PC-9 (cell line): ENCODE measurements around the gene CHMP2A. TPM values are rescaled to one million over a fixed set of nuclear protein-coding genes. Genes with fewer than 3 reads are reported as not detected.
A peak's percentile ranks its signal among the peaks of the same experiment; 100 is the strongest.

ENCODE experiments used
- BruUV-seq: library from RNA; stranded (reverse); fragments of 400-500 nt; replicated peaks from 2 replicates; lab custom pipeline; 2021; lab: Mats Ljungman, UMichigan
- CTCF ChIA-PET: fragments of 300-600 bp; sonication (Branson Sonifier 250); formaldehyde crosslinking; loops from one replicate; lab custom pipeline; 2022; ENCODE audit warnings: antibody characterized with exemption; lab: Charles Lee
- POLR2A ChIA-PET: fragments of 300-600 bp; sonication (Branson Sonifier 250); formaldehyde crosslinking; loops from one replicate; lab custom pipeline; 2022; ENCODE audit warnings: antibody characterized with exemption; ENCODE audit not compliant: unreplicated experiment; lab: Charles Lee
- DNase-seq, 2 experiments: peaks; one replicate each; pipeline versions ENCODE4 v3.0.0 to v3.0.0-alpha.2; 2015 to 2022; ENCODE audit warnings: mixed read lengths in 1 of 2
- H2AFZ ChIP-seq: fragments of 200-600 bp; sonication (generic); 2 replicates; pipeline ENCODE4 v1.8.1; 2017; ENCODE audit warnings: antibody characterized with exemption
- H3F3A ChIP-seq: fragments of 200-600 bp; sonication (generic); 2 replicates; pipeline ENCODE4 v1.8.1; 2017; ENCODE audit warnings: antibody characterized with exemption, mild to moderate bottlenecking, low read depth; ENCODE audit not compliant: insufficient read depth
- H3K27ac ChIP-seq: fragments of 200-600 bp; sonication (generic); 2 replicates; pipeline ENCODE4 v1.6.1; 2016; ENCODE audit warnings: mixed run types
- H3K27me3 ChIP-seq: fragments of 200-600 bp; sonication (generic); 2 replicates; pipeline ENCODE4 v1.6.1; 2016; ENCODE audit warnings: low read depth, mixed run types; ENCODE audit not compliant: insufficient read depth
- H3K36me3 ChIP-seq: fragments of 200-600 bp; sonication (generic); 2 replicates; pipeline ENCODE4 v1.6.1; 2016; ENCODE audit warnings: low read depth, mixed run types
- H3K4me1 ChIP-seq: fragments of 200-600 bp; sonication (generic); replicated peaks from 2 replicates; pipeline ENCODE4 v1.6.1; 2016; ENCODE audit warnings: mixed run types; ENCODE audit not compliant: insufficient read depth
- H3K4me2 ChIP-seq: fragments of 200-600 bp; sonication (generic); 2 replicates; pipeline ENCODE4 v1.6.1; 2017; ENCODE audit warnings: mixed run types
- H3K4me3 ChIP-seq: fragments of 200-600 bp; sonication (generic); 2 replicates; pipeline ENCODE4 v1.6.1; 2016; ENCODE audit warnings: mixed run types
- H3K79me2 ChIP-seq: fragments of 200-600 bp; sonication (generic); 2 replicates; pipeline ENCODE4 v1.6.1; 2017; ENCODE audit warnings: low read depth, mixed run types
- H3K9me2 ChIP-seq: fragments of 200-600 bp; sonication (generic); 2 replicates; pipeline ENCODE4 v1.8.1; 2017; ENCODE audit warnings: mild to moderate bottlenecking; ENCODE audit not compliant: insufficient read depth
- H3K9me3 ChIP-seq: fragments of 200-600 bp; sonication (generic); 2 replicates; pipeline ENCODE4 v1.8.1; 2016; ENCODE audit warnings: low read depth; ENCODE audit not compliant: insufficient read depth
- H4K20me1 ChIP-seq: fragments of 200-600 bp; sonication (generic); 2 replicates; pipeline ENCODE4 v1.8.1; 2017; ENCODE audit not compliant: insufficient read depth
- EZH2 ChIP-seq: fragments of 200-600 bp; sonication (generic); IDR thresholded peaks from 2 replicates; pipeline ENCODE4 v1.8.0; 2017; ENCODE audit warnings: antibody characterized with exemption, low read depth
- intact Hi-C: fragments of 100-400 bp; cut with micrococcal nuclease; formaldehyde crosslinking; loops from one replicate; pipeline ENCODE4 v1.10.0; 2022; ENCODE audit not compliant: unreplicated experiment
- total RNA-seq: library from RNA; stranded (reverse); gene quantifications from 2 replicates; pipeline ENCODE4 v1.2.3, GENCODE V29; 2021
- TF ChIP-seq, protein P1 (sequence below): fragments of 200-600 bp; sonication (generic); conservative IDR thresholded peaks from 2 replicates; pipeline ENCODE4 v1.6.1; 2017; ENCODE audit warnings: mixed run types, antibody characterized with exemption, mild to moderate bottlenecking, moderate library complexity

CHMP2A gene
- total RNA-seq, 1 experiment from 2014 or later = 149 TPM

DNA sequence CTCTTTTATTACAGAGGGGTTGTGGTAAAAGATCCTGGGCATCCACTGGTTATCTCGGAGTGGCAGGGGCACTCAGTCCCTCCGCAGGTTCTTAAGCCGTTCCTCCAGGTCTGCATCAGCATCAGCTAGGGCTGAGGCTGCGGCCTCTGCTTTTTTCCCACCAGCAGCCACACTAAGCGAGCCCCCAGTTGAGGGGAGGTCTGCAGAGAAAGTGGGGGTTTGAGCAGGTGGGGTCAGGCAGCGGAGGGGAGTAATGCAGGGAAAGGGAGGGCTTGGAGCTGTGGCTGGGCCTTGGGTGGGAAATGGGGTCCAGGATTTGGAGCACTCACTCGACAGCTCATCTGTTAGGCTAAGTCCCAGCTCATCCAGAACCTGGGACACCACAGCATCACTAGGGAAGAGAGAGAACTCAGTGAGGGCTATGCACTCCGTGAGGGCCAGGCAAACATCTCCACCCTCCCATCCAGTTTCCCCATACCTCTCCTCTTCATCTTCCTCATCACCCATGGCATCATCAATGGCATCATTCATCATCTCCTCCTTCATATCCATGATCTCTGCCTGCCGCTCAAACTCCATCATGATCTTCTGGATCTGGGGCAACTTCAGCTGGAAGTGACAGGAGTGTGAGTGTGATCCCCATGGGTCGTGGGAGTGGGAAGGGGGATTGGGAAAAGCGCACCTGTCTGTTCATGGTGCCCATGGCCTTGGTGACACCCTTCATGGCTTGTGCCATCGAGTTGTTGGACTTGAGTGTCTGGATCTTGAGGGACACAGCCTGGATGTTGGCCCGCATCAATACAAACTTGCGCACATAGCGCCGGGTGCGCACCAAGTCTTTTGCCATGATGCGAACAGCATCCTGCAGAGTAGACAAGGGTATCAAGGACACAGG lies 3.1 kb downstream of the CHMP2A start:
- Histone ChIP-seq H3K27ac (no peak overlapping the region), H3F3A (peaks cover 22% of the 10 kb centered on the region; the same call in 1 of the 2 replicates), H4K20me1 (peaks cover 9% of the 10 kb centered on the region; the same call in 1 of the 2 replicates), H3K36me3 (peaks cover 5% of the 10 kb centered on the region; the same call in 1 of the 2 replicates), H2AFZ (no peak overlapping the region), H3K9me2 (no peaks in the 10 kb centered on the region), H3K79me2 (peaks cover 36% of the 10 kb centered on the region), H3K9me3 (no peaks in the 10 kb centered on the region), H3K4me1 (peaks cover 7% of the 10 kb centered on the region; the same call in 1 of the 2 replicates), H3K27me3 (no peaks in the 10 kb centered on the region), H3K4me2 (no peak overlapping the region), H3K4me3 (no peak overlapping the region)
- intact Hi-C loops = no loop called here
- DNase-seq = no peak
- TSS peak; percentile 54 for BruUV-seq
- TF ChIP-seq, protein P1, sequence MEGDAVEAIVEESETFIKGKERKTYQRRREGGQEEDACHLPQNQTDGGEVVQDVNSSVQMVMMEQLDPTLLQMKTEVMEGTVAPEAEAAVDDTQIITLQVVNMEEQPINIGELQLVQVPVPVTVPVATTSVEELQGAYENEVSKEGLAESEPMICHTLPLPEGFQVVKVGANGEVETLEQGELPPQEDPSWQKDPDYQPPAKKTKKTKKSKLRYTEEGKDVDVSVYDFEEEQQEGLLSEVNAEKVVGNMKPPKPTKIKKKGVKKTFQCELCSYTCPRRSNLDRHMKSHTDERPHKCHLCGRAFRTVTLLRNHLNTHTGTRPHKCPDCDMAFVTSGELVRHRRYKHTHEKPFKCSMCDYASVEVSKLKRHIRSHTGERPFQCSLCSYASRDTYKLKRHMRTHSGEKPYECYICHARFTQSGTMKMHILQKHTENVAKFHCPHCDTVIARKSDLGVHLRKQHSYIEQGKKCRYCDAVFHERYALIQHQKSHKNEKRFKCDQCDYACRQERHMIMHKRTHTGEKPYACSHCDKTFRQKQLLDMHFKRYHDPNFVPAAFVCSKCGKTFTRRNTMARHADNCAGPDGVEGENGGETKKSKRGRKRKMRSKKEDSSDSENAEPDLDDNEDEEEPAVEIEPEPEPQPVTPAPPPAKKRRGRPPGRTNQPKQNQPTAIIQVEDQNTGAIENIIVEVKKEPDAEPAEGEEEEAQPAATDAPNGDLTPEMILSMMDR = no peak
- no peak for TF ChIP-seq EZH2
- ChIA-PET POLR2A (no interaction called here), CTCF (no interaction called here)

GRCh38 chr19:58551123-58551497 lies 3.8 kb downstream of the CHMP2A start:
- no peak overlapping the region for H3K27ac ChIP-seq
- no TSS peak for BruUV-seq
- peaks cover 16% of the 10 kb centered on the region for H4K20me1 ChIP-seq
- TF ChIP-seq, protein P1 = no peak
- TF ChIP-seq EZH2 = no peak
- H2AFZ ChIP-seq = no peak overlapping the region
- peaks cover 43% of the 10 kb centered on the region for H3K79me2 ChIP-seq
- no peak overlapping the region for H3K4me3 ChIP-seq
- H3K4me2 ChIP-seq = no peak overlapping the region
- peaks cover 22% of the 10 kb centered on the region; the same call in 1 of the 2 replicates for H3F3A ChIP-seq
- intact Hi-C loops = no loop called here
- CTCF ChIA-PET = no interaction called here
- H3K36me3 ChIP-seq = peaks cover 5% of the 10 kb centered on the region; the same call in 1 of the 2 replicates
- H3K4me1 ChIP-seq = peaks cover 14% of the 10 kb centered on the region; the same call in 1 of the 2 replicates
- H3K27me3 ChIP-seq = no peaks in the 10 kb centered on the region
- POLR2A ChIA-PET = no interaction called here
- H3K9me3 ChIP-seq = no peaks in the 10 kb centered on the region
- DNase-seq = no peak
- H3K9me2 ChIP-seq = no peaks in the 10 kb centered on the region

- H3K79me2 ChIP-seq = peaks cover 49% of the 10 kb centered on the region
Observed at GRCh38 chr19:58550362-58551122, 4.4 kb downstream of the CHMP2A start.

More at GRCh38 chr19:58550362-58551122, 4.4 kb downstream of the CHMP2A start:
- no peak overlapping the region for H3K4me2 ChIP-seq
- no peaks in the 10 kb centered on the region for H3K9me3 ChIP-seq
- no peak overlapping the region for H2AFZ ChIP-seq
- no TSS peak for BruUV-seq
- H3K9me2 ChIP-seq = no peaks in the 10 kb centered on the region
- intact Hi-C loops = no loop called here
- no peak overlapping the region for H3K27ac ChIP-seq
- ChIA-PET CTCF (no interaction called here), POLR2A (no interaction called here)
- peaks cover 22% of the 10 kb centered on the region; the same call in 1 of the 2 replicates for H3F3A ChIP-seq
- H3K36me3 ChIP-seq = peaks cover 5% of the 10 kb centered on the region; the same call in 1 of the 2 replicates
- H3K4me1 ChIP-seq = peaks cover 17% of the 10 kb centered on the region; the same call in 1 of the 2 replicates
- no peak for DNase-seq
- H3K27me3 ChIP-seq = no peaks in the 10 kb centered on the region
- H3K4me3 ChIP-seq = no peak overlapping the region
- TF ChIP-seq, protein P1 = no peak
- TF ChIP-seq EZH2 = no peak
- H4K20me1 ChIP-seq = peaks cover 22% of the 10 kb centered on the region
